ENCODE data around the gene MAS1.

Gene MAS1

GRCh38 chr6:159906400-159906799 lies 15.6 kb downstream of the MAS1 start:
- DNase-seq (ENCODE audit: extremely low read depth, low read depth), result no peak
- no peak for TF ChIP-seq CTCF (IDR thresholded peaks at IDR 0.05; ENCODE audit: low read depth, low read length)

DNA sequence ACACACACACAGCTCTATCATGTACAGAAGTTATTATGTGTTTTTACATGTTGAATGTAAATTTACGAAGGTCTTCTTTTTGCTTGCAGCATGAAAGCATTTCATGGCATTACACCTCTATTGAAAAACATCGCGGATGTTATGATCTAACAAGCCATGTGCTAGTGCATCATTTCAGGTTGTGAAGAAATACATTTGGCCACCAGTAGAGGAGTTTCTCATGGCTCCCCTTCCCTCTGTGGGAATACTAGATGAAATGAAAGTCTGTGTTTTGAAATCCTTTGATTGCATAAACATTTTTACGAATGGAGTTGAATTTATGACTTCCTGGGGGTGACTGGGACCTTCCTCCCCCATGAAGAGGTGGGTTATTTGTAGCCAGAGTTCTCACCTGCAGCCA lies 17.7 kb downstream of the MAS1 start:
- DNase-seq (ENCODE audit: extremely low read depth, low read depth), result no peak
- TF ChIP-seq CTCF (IDR thresholded peaks at IDR 0.05; ENCODE audit: low read depth, low read length), result no peak

DNA sequence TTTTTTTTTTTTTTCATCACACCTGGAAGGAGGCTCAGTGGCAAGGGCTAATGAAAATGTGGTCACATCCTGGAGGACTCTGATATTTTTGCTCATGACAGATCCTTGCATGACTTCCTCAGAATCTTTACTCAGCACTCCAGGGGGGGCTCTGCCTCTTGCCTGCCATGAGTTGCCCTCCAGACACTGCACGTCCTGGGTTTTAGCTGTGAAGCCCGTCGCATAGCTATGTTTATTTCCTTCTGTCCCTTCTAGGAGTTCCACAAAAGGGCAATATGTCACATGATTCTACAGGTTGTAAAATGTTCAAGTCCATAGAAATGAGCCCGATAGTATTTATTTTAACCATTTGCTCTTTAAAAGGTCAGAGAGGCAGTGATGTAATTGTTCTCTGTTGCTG lies 18.2 kb downstream of the MAS1 start:
- DNase-seq (ENCODE audit: extremely low read depth, low read depth), result no peak
- TF ChIP-seq CTCF (IDR thresholded peaks at IDR 0.05; ENCODE audit: low read depth, low read length), result no peak

DNA sequence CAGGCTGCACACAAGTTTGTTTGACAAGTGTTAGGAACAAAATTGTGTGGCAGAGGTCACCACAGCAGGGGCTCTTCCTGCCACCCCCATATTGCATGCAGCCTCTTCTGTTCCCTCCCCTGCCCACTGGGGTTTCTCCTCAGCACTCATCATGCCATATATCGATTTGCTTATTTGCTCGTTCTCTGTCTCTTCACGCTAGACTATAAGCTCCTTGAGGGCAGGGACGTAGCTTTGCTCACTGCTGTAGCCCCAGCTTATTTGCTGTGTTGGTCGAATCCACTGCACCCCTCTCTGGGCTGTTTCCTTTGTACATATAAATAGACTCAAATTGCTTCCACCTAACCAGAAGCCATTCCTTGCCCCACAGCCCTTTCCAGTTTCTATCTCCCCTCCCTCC lies 19.6 kb downstream of the MAS1 start:
- no peak for TF ChIP-seq CTCF (IDR thresholded peaks at IDR 0.05; ENCODE audit: low read depth, low read length)
- no peak for DNase-seq (ENCODE audit: extremely low read depth, low read depth)

- no peak for TF ChIP-seq CTCF (IDR thresholded peaks at IDR 0.05; ENCODE audit: low read depth, low read length)
- no peak for DNase-seq (ENCODE audit: extremely low read depth, low read depth)
Measured at GRCh38 chr6:159913375-159913774, 22.6 kb downstream of the MAS1 start.

DNA sequence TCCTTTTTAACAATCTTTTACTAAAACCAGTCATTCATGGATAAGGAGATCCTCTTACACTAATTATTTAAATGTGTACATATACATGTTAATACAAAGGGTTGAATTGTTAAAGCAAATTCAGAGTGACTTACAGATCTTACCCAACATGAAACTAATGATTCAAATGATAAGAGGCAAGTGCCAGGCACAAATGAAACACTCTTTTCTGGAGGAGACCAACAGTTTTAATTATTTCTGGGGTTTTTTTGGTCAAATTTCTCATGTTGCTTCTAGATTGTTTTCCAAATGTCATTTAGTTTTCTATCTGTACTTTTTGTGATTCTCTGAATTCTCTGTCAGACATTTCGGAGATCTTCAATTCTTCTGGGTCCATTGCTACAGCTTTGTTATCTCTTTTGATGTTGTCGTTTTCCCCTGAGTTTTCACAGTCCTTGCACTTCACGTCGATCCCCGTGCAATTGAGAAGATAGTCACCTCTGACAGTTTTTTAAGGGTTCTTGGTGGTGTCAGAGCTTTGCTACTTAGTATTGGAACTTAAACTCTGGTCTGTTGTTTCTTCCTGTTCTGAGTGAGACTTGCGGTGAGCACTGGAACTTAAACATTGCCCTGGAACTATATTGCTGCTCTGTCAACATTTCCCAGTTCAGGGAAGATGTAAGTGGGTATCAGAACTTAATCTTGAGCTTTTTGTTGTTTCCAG lies 23.2 kb downstream of the MAS1 start:
- no peak for TF ChIP-seq CTCF (IDR thresholded peaks at IDR 0.05; ENCODE audit: low read depth, low read length)
- no peak for DNase-seq (ENCODE audit: extremely low read depth, low read depth)

DNA sequence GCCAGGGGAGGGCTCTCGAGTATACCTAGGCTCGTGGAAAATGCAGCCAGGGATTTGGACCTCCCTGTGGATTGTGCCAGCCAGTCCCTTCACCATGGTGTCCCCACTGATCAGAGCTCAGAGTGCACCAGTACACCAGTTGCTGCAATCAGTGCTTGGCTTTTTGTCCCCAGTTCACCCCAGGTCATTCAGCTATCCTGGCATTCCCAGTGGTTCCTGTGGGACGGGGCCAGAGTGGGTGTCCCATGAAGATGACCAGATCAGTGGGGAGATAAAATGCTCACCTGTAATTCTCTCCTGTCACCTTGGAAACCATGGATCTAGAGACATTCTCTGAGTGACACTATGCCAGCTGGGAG lies 23.8 kb downstream of the MAS1 start:
- no peak for DNase-seq (ENCODE audit: extremely low read depth, low read depth)
- no peak for TF ChIP-seq CTCF (IDR thresholded peaks at IDR 0.05; ENCODE audit: low read depth, low read length)

Data from AG09319 (cell line).